Hippocampal formation (tissue), 2 donors: ENCODE results near the gene CACNA1A.

Experiments used
- DNase-seq, 2 donors: peaks; one replicate each; lab custom pipeline; 2025; lab: John Stamatoyannopoulos, UW

Gene CACNA1A

GRCh38 chr19:13493516-13494310, 12.6 kb downstream of the CACNA1A start:
- DNase-seq = no peak

- DNase-seq = no peak
Measured at GRCh38 chr19:13492128-13492527, 14.2 kb downstream of the CACNA1A start.

- DNase-seq = no peak
Measured at GRCh38 chr19:13487985-13488384, 18.3 kb downstream of the CACNA1A start.

GRCh38 chr19:13484166-13484565, 22.1 kb downstream of the CACNA1A start:
- no peak for DNase-seq

GRCh38 chr19:13483215-13483614, 23.1 kb downstream of the CACNA1A start:
- DNase-seq = no peak

- DNase-seq = no peak
Measured at GRCh38 chr19:13478576-13478975, 27.7 kb downstream of the CACNA1A start.

- no peak for DNase-seq
Measured at GRCh38 chr19:13476071-13476470, 30.2 kb downstream of the CACNA1A start.

GRCh38 chr19:13475044-13475443, 31.2 kb downstream of the CACNA1A start:
- DNase-seq = no peak

GRCh38 chr19:13466697-13467096, 39.6 kb downstream of the CACNA1A start:
- DNase-seq = no peak

GRCh38 chr19:13463296-13463695, 43.0 kb downstream of the CACNA1A start:
- DNase-seq = no peak

GRCh38 chr19:13461536-13461935, 44.7 kb downstream of the CACNA1A start:
- peak in 1 of 2 donors; percentile 7 for DNase-seq

- no peak for DNase-seq
Measured at GRCh38 chr19:13460045-13460444, 46.2 kb downstream of the CACNA1A start.

GRCh38 chr19:13459351-13459750, 46.9 kb downstream of the CACNA1A start:
- peak; percentile 50 to 60 for DNase-seq

GRCh38 chr19:13451434-13451995, 54.8 kb downstream of the CACNA1A start:
- DNase-seq = no peak

GRCh38 chr19:13447978-13448377, 58.3 kb downstream of the CACNA1A start:
- no peak for DNase-seq

GRCh38 chr19:13441810-13442512, 64.3 kb downstream of the CACNA1A start:
- DNase-seq = no peak

- no peak for DNase-seq
Measured at GRCh38 chr19:13437919-13438618, 68.2 kb downstream of the CACNA1A start.

GRCh38 chr19:13436352-13436751, 69.9 kb downstream of the CACNA1A start:
- no peak for DNase-seq

GRCh38 chr19:13430790-13431582, 75.3 kb downstream of the CACNA1A start:
- peak in 1 of 2 donors; percentile 11 for DNase-seq

GRCh38 chr19:13429563-13429962, 76.7 kb downstream of the CACNA1A start:
- no peak for DNase-seq

GRCh38 chr19:13428352-13428751, 77.9 kb downstream of the CACNA1A start:
- DNase-seq = no peak
